Activated CD8-positive, alpha-beta T cell treated with anti-CD3 and anti-CD28 coated beads for 36 hours (primary cell): ENCODE data around the gene FBXO39. TPM values are rescaled to one million over a fixed set of nuclear protein-coding genes. Genes with fewer than 3 reads are reported as not detected.
"Not testable (repeated sequence)": the region's sequence is repeated elsewhere in the genome, so short reads cannot be mapped to it uniquely, and the experiment has no call there.

Experiments
- ATAC-seq: fragments of 200-7000 bp; cut with Tn5 transposase; one replicate; pipeline ENCODE4 v1.10.0; 2021; ENCODE audit warnings: mild to moderate bottlenecking, moderate library complexity
- CTCF ChIA-PET: fragments of 350-600 bp; sonication (Branson Sonifier 250); formaldehyde crosslinking; loops from one replicate; lab custom pipeline; 2021; ENCODE audit warnings: antibody characterized with exemption; lab: Charles Lee
- POLR2A ChIA-PET: fragments of 350-600 bp; sonication (Branson Sonifier 250); formaldehyde crosslinking; loops from one replicate; lab custom pipeline; 2021; ENCODE audit warnings: antibody characterized with exemption; lab: Charles Lee
- DNase-seq: peaks from one replicate; pipeline ENCODE4 v3.0.0-alpha.2; 2020
- H3K27ac Mint-ChIP-seq: one replicate; pipeline ENCODE4 v1.8.0; 2021; ENCODE audit warnings: mild to moderate bottlenecking, mixed read lengths
- H3K27me3 Mint-ChIP-seq: one replicate; pipeline ENCODE4 v1.8.0; 2021; ENCODE audit warnings: mixed read lengths
- H3K36me3 Mint-ChIP-seq: one replicate; pipeline ENCODE4 v1.8.0; 2021; ENCODE audit warnings: low read depth, mixed read lengths
- H3K4me1 Mint-ChIP-seq: one replicate; pipeline ENCODE4 v1.8.0; 2021; ENCODE audit warnings: low read depth, mixed read lengths
- H3K4me3 Mint-ChIP-seq: one replicate; pipeline ENCODE4 v1.8.0; 2021; ENCODE audit warnings: mild to moderate bottlenecking, moderate library complexity, mixed read lengths
- H3K9me3 Mint-ChIP-seq: one replicate; pipeline ENCODE4 v1.8.0; 2021; ENCODE audit warnings: mixed read lengths
- intact Hi-C: fragments of 100-400 bp; cut with micrococcal nuclease; formaldehyde crosslinking; loops from one replicate; pipeline ENCODE4 v1.10.0; 2022
- total RNA-seq, 2 experiments: library from RNA; stranded (reverse); gene quantifications; one replicate each; pipeline ENCODE4 v1.2.3, GENCODE V29; 2021
- TF ChIP-seq, protein P1 (sequence below): fragments of 200-600 bp; IDR thresholded peaks from one replicate; pipeline ENCODE4 v1.8.0; 2022; ENCODE audit warnings: antibody characterized with exemption, mild to moderate bottlenecking

Gene FBXO39
- total RNA-seq, 2 experiments from 2014 or later, result not detected

DNA sequence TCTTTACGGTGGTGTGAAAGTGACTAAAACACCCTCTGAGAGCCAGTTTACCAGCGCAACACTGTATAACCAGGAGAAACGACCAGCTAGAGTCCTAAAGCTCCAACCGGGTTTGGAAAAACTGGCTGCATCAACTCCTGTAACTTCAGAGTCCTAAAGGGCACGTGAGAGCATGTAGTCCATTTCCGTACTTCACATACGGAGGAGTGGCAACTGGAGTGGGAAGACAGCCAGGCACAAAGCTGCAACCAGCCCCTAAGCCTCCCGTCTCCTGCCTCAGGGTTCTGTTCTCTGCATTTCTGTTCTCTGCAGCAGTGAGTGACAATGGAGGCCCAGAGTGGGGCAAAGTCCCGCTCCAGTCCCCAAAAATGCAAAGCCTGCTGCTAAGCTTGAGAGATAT lies 36.3 kb downstream of the FBXO39 start:
- Mint-ChIP-seq H3K27ac (no peak overlapping the region), H3K9me3 (no peaks in the 10 kb centered on the region), H3K36me3 (no peaks in the 10 kb centered on the region), H3K4me3 (no peak overlapping the region), H3K4me1 (no peaks in the 10 kb centered on the region), H3K27me3 (peaks cover 13% of the 10 kb centered on the region)
- TF ChIP-seq, protein P1, sequence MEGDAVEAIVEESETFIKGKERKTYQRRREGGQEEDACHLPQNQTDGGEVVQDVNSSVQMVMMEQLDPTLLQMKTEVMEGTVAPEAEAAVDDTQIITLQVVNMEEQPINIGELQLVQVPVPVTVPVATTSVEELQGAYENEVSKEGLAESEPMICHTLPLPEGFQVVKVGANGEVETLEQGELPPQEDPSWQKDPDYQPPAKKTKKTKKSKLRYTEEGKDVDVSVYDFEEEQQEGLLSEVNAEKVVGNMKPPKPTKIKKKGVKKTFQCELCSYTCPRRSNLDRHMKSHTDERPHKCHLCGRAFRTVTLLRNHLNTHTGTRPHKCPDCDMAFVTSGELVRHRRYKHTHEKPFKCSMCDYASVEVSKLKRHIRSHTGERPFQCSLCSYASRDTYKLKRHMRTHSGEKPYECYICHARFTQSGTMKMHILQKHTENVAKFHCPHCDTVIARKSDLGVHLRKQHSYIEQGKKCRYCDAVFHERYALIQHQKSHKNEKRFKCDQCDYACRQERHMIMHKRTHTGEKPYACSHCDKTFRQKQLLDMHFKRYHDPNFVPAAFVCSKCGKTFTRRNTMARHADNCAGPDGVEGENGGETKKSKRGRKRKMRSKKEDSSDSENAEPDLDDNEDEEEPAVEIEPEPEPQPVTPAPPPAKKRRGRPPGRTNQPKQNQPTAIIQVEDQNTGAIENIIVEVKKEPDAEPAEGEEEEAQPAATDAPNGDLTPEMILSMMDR, result no peak
- intact Hi-C loops, result no loop called here
- ATAC-seq (no peak), DNase-seq (no peak)
- ChIA-PET CTCF (interaction anchor here (1.3 to 1.6 kb wide), 2 partner anchors 14 to 31 kb away, joined by 3 to 4 read pairs; no protein-coding TSS in a partner anchor), POLR2A (interaction anchor here (0.6 to 0.8 kb wide), 4 partner anchors 14 to 448 kb away, joined by 3 to 4 read pairs (median 3); no protein-coding TSS in a partner anchor)

DNA sequence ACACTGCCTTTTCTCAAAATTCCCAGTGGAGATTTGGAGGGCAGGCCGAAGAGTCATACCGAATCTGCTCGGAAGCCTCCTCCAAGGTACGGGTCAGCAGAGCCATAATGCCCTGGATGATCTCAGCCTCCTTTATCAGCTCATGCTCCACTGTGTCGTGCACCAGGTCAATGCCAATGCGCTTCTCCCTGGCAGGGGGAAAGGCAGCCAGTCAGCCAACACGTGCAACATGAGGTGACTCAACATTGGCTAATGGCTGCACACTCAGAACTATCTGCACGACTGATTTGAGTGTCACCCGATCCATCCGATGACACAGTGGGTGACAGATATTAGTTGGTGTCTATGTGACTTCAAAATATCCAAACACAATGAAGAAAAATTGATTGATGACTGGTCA lies 39.8 kb downstream of the FBXO39 start:
- H3K4me1 Mint-ChIP-seq, result no peaks in the 10 kb centered on the region
- ChIA-PET CTCF (no interaction called here), POLR2A (no interaction called here)
- H3K36me3 Mint-ChIP-seq, result no peaks in the 10 kb centered on the region
- no peak overlapping the region for H3K4me3 Mint-ChIP-seq
- DNase-seq (no peak), ATAC-seq (no peak)
- H3K27ac Mint-ChIP-seq, result no peak overlapping the region
- intact Hi-C loops, result no loop called here
- TF ChIP-seq, protein P1, result no peak
- no peaks in the 10 kb centered on the region for H3K9me3 Mint-ChIP-seq
- peaks cover 11% of the 10 kb centered on the region for H3K27me3 Mint-ChIP-seq

- POLR2A ChIA-PET, H3K36me3 Mint-ChIP-seq, H3K4me3 Mint-ChIP-seq, H3K4me1 Mint-ChIP-seq, CTCF ChIA-PET, DNase-seq, H3K27ac Mint-ChIP-seq, H3K9me3 Mint-ChIP-seq, ATAC-seq, intact Hi-C loops: not testable (repeated sequence)
- peaks cover 11% of the 10 kb centered on the region for H3K27me3 Mint-ChIP-seq
Observed at GRCh38 chr17:6816368-6816767, 40.4 kb downstream of the FBXO39 start.

- no peak overlapping the region for H3K27ac Mint-ChIP-seq
- no peak overlapping the region for H3K4me3 Mint-ChIP-seq
- H3K36me3 Mint-ChIP-seq, result no peaks in the 10 kb centered on the region
- TF ChIP-seq, protein P1, result no peak
- H3K4me1 Mint-ChIP-seq, result no peaks in the 10 kb centered on the region
- H3K27me3 Mint-ChIP-seq, result peaks cover 11% of the 10 kb centered on the region
- no peaks in the 10 kb centered on the region for H3K9me3 Mint-ChIP-seq
- no peak for ATAC-seq
- ChIA-PET CTCF (interaction anchor here (1.3 kb wide), 2 partner anchors 25 to 92 kb away, joined by 3 read pairs; no protein-coding TSS in a partner anchor), POLR2A (interaction anchor here (0.5 to 0.6 kb wide), 2 partner anchors 32 to 86 kb away, joined by 3 read pairs; no protein-coding TSS in a partner anchor)
- no peak for DNase-seq
- intact Hi-C loops, result no loop called here
Observed at GRCh38 chr17:6818938-6819337, 42.9 kb downstream of the FBXO39 start.

GRCh38 chr17:6823011-6823442 lies 47.0 kb downstream of the FBXO39 start:
- Mint-ChIP-seq H3K36me3 (no peaks in the 10 kb centered on the region), H3K27ac (no peak overlapping the region), H3K27me3 (peaks cover 18% of the 10 kb centered on the region), H3K4me3 (no peak overlapping the region), H3K4me1 (no peaks in the 10 kb centered on the region), H3K9me3 (no peaks in the 10 kb centered on the region)
- intact Hi-C loops, result no loop called here
- TF ChIP-seq, protein P1, result no peak
- CTCF ChIA-PET, result interaction anchor here (0.9 to 1.1 kb wide), 3 partner anchors 20 to 181 kb away, joined by 3 to 4 read pairs (median 3); no protein-coding TSS in a partner anchor
- POLR2A ChIA-PET, result interaction anchor here (1.5 kb wide), 1 partner anchor 30 kb away, joined by 7 read pairs; no protein-coding TSS in a partner anchor
- no peak for ATAC-seq
- no peak for DNase-seq
